MM.1S (cell line): ENCODE results near the gene UBXN6.

ENCODE experiments used
- DNase-seq: peaks from one replicate; pipeline ENCODE4 v3.0.0-alpha.2; 2015
- H2AFZ ChIP-seq: fragments of 300-600 bp; sonication (generic); 2 replicates; pipeline ENCODE4 v1.6.0; 2016; ENCODE audit warnings: antibody characterized with exemption, low read length
- H3F3A ChIP-seq: fragments of 300-600 bp; sonication (generic); 2 replicates; pipeline ENCODE4 v1.6.1; 2016; ENCODE audit warnings: mild to moderate bottlenecking, antibody characterized with exemption, low read length, moderate library complexity, mixed read lengths; ENCODE audit not compliant: insufficient read depth
- H3K27ac ChIP-seq: fragments of 300-600 bp; sonication (generic); 2 replicates; pipeline ENCODE4 v1.5.1; 2016; ENCODE audit warnings: mild to moderate bottlenecking, low read length
- H3K27me3 ChIP-seq: fragments of 300-600 bp; sonication (generic); replicated peaks from 2 replicates; pipeline ENCODE4 v1.6.0; 2016; ENCODE audit warnings: low read length; ENCODE audit not compliant: insufficient read depth
- H3K36me3 ChIP-seq: fragments of 300-600 bp; sonication (generic); replicated peaks from 2 replicates; pipeline ENCODE4 v1.6.1; 2016; ENCODE audit warnings: mild to moderate bottlenecking, low read length, mixed read lengths; ENCODE audit not compliant: insufficient read depth
- H3K4me1 ChIP-seq: fragments of 300-600 bp; sonication (generic); 2 replicates; pipeline ENCODE4 v1.6.1; 2016; ENCODE audit warnings: low read length, mixed read lengths
- H3K4me2 ChIP-seq: fragments of 300-600 bp; sonication (generic); 2 replicates; pipeline ENCODE4 v1.6.0; 2016; ENCODE audit warnings: low read depth, low read length
- H3K4me3 ChIP-seq: fragments of 300-600 bp; sonication (generic); 2 replicates; pipeline ENCODE4 v1.5.1; 2016; ENCODE audit warnings: low read length, mixed read lengths
- H3K79me2 ChIP-seq: fragments of 300-600 bp; sonication (generic); 2 replicates; pipeline ENCODE4 v1.6.1; 2016; ENCODE audit warnings: mixed run types, low read length, mixed read lengths
- H3K9ac ChIP-seq: fragments of 300-600 bp; sonication (generic); 2 replicates; pipeline ENCODE4 v1.6.1; 2016; ENCODE audit warnings: low read length, mixed read lengths
- H3K9me2 ChIP-seq: fragments of 300-600 bp; sonication (generic); replicated peaks from 2 replicates; pipeline ENCODE4 v1.6.1; 2016; ENCODE audit warnings: mild to moderate bottlenecking, low read length, mixed read lengths; ENCODE audit not compliant: insufficient read depth
- H3K9me3 ChIP-seq: fragments of 300-600 bp; sonication (generic); replicated peaks from 2 replicates; pipeline ENCODE4 v1.6.1; 2016; ENCODE audit warnings: mild to moderate bottlenecking, low read length, mixed read lengths; ENCODE audit not compliant: insufficient read depth
- H4K20me1 ChIP-seq: fragments of 300-600 bp; sonication (generic); 2 replicates; pipeline ENCODE4 v1.6.1; 2016; ENCODE audit warnings: mild to moderate bottlenecking, low read length, moderate library complexity, mixed read lengths; ENCODE audit not compliant: insufficient read depth
- EZH2 ChIP-seq: fragments of 300-600 bp; sonication (generic); optimal IDR thresholded peaks from 2 replicates; pipeline ENCODE3; 2017; ENCODE audit warnings: low read depth, mild to moderate bottlenecking, antibody characterized with exemption, low read length, mixed read lengths
- EZH2phosphoT487 ChIP-seq: fragments of 300-600 bp; sonication (generic); IDR thresholded peaks from 2 replicates; pipeline ENCODE4 v1.6.1; 2018; ENCODE audit warnings: antibody characterized with exemption, low read length
- TF ChIP-seq, protein P1 (sequence below): fragments of 300-600 bp; sonication (generic); IDR thresholded peaks from 2 replicates; pipeline ENCODE4 v1.5.1; 2016; ENCODE audit warnings: antibody characterized with exemption, low read length, mixed read lengths

The UBXN6 gene

DNA sequence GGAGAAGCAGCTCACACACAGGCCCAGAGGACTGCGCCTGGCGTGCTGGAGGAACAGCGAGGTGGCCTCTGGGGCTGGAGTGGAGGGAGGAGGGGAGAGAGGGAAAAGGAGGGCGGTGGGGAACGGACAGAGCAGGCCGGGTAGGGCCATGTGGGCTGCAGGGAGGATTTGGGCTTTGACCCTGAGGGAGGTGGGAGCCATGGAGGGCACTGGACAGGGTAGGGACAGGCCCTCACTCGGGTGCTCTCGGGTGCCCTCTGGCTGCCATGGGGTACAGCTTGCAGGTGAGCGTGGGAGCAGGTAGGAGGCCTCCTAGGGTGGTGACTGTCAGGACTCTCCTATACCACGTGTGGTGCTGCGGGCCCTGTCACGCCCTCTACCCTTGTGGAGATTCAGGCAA, 37.9 kb upstream of the UBXN6 start:
- no peak overlapping the region for H3K9ac ChIP-seq
- DNase-seq: no peak
- H3K4me3 ChIP-seq: no peak overlapping the region
- no peak overlapping the region for H3K27ac ChIP-seq
- H3K9me3 ChIP-seq: no peaks in the 10 kb centered on the region
- H3F3A ChIP-seq: no peaks in the 10 kb centered on the region
- no peaks in the 10 kb centered on the region for H3K79me2 ChIP-seq
- TF ChIP-seq EZH2phosphoT487: no peak
- TF ChIP-seq, protein P1, sequence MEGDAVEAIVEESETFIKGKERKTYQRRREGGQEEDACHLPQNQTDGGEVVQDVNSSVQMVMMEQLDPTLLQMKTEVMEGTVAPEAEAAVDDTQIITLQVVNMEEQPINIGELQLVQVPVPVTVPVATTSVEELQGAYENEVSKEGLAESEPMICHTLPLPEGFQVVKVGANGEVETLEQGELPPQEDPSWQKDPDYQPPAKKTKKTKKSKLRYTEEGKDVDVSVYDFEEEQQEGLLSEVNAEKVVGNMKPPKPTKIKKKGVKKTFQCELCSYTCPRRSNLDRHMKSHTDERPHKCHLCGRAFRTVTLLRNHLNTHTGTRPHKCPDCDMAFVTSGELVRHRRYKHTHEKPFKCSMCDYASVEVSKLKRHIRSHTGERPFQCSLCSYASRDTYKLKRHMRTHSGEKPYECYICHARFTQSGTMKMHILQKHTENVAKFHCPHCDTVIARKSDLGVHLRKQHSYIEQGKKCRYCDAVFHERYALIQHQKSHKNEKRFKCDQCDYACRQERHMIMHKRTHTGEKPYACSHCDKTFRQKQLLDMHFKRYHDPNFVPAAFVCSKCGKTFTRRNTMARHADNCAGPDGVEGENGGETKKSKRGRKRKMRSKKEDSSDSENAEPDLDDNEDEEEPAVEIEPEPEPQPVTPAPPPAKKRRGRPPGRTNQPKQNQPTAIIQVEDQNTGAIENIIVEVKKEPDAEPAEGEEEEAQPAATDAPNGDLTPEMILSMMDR: no peak
- no peak for TF ChIP-seq EZH2
- H3K9me2 ChIP-seq: no peaks in the 10 kb centered on the region
- H4K20me1 ChIP-seq: no peaks in the 10 kb centered on the region
- H3K27me3 ChIP-seq: no peaks in the 10 kb centered on the region
- H3K36me3 ChIP-seq: no peaks in the 10 kb centered on the region
- H3K4me2 ChIP-seq: no peak overlapping the region
- H2AFZ ChIP-seq: no peak overlapping the region
- H3K4me1 ChIP-seq: no peaks in the 10 kb centered on the region

DNA sequence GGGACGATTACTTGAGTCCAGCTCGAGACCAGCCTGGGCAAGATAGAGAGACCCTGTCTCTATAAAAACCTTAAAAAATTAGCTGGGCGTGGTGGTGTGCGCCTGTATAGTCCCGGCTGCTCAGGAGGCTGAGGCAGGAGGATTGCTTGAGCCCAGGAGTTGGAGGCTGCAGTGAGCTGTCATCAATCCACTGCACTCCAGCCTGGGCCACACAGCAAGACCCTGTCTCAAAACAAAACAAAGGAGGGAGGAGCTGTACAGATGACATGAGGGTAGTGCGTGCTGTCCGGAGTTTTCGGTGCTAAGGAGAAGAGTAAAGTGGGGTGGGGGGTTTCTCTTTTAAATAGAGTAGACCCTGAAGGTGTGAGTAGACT, 37.1 kb upstream of the UBXN6 start:
- no peaks in the 10 kb centered on the region for H3K36me3 ChIP-seq
- TF ChIP-seq, protein P1: no peak
- TF ChIP-seq EZH2phosphoT487 (no peak), EZH2 (no peak)

DNA sequence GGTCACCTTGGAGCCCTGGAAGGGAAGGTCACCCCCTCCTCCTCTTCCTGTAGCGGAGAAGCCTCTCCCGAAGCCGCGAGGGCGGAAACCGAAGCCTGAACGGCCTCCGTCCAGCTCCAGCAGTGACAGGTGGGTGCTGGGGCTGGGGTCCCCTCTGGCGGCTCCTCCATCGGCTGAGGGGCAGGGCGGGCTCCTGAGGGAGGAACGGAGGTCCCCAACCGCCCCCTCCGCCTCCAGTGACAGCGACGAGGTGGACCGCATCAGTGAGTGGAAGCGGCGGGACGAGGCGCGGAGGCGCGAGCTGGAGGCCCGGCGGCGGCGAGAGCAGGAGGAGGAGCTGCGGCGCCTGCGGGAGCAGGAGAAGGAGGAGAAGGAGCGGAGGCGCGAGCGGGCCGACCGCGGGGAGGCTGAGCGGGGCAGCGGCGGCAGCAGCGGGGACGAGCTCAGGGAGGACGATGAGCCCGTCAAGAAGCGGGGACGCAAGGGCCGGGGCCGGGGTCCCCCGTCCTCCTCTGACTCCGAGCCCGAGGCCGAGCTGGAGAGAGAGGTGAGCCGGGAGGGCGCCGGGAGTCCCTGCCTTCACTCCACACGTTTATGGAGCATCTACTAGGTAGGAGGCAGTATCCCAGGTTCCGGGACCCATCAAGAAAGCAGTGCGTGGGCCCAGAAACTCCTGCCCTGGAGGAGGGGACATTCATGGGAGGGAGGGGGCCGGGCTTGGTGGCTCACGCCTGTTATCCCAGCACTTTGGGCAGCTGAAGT, 36.5 kb upstream of the UBXN6 start:
- no peak overlapping the region for H3K4me3 ChIP-seq
- no peak for DNase-seq
- no peak overlapping the region for H3K27ac ChIP-seq
- no peaks in the 10 kb centered on the region for H3K79me2 ChIP-seq
- no peaks in the 10 kb centered on the region for H3K27me3 ChIP-seq
- H3K36me3 ChIP-seq: no peaks in the 10 kb centered on the region
- H3K4me1 ChIP-seq: no peaks in the 10 kb centered on the region
- no peaks in the 10 kb centered on the region for H4K20me1 ChIP-seq
- no peak for TF ChIP-seq EZH2
- TF ChIP-seq EZH2phosphoT487: no peak
- no peak overlapping the region for H3K9ac ChIP-seq
- H2AFZ ChIP-seq: no peak overlapping the region
- H3K9me2 ChIP-seq: no peaks in the 10 kb centered on the region
- H3K9me3 ChIP-seq: no peaks in the 10 kb centered on the region
- H3K4me2 ChIP-seq: no peak overlapping the region
- no peaks in the 10 kb centered on the region for H3F3A ChIP-seq

More for the DNA sequence above, 37.1 kb upstream of the UBXN6 start:
- no peaks in the 10 kb centered on the region for H3K9me2 ChIP-seq
- H2AFZ ChIP-seq: no peak overlapping the region
- no peak overlapping the region for H3K9ac ChIP-seq
- no peaks in the 10 kb centered on the region for H3F3A ChIP-seq
- no peak for DNase-seq
- no peaks in the 10 kb centered on the region for H3K9me3 ChIP-seq
- no peak overlapping the region for H3K4me3 ChIP-seq
- no peaks in the 10 kb centered on the region for H3K4me1 ChIP-seq
- H3K79me2 ChIP-seq: no peaks in the 10 kb centered on the region
- no peak overlapping the region for H3K27ac ChIP-seq
- H3K27me3 ChIP-seq: no peaks in the 10 kb centered on the region
- H4K20me1 ChIP-seq: no peaks in the 10 kb centered on the region
- H3K4me2 ChIP-seq: no peak overlapping the region

DNA sequence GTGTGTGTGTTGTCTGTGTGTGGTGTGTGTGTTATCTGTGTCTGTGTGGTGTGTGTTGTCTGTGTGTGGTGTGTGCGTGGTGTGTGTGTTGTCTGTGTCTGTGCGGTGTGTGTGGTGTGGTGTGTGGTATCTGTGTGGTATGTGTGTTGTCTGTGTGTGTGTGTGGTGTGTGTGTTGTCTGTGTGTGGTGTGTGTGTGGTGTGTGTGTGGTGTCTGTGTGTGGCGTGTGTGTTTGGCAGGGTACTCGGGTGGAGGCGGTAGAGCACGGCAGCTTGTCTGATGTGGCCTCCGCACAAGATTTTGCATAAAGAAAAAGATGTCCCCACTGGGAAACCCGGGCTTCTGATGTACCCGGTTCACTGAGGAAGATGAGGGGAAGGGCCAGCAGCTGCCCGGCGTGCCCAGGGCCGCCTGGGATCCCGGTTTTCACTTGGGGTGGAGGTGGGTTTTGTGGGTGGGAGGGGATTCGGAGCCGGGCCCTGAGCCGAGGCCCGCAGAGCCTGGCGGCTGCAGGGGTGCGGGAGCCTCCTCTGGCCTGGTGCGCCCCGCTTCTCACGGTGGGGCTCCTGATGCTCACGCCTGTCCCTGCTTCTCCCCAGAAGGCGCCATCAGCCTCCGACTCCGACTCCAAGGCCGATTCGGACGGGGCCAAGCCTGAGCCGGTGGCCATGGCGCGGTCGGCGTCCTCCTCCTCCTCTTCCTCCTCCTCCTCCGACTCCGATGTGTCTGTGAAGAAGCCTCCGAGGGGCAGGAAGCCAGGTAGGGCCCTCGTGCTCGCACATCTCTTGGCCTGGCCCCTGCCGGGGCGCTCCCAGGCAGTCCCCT, 35.7 kb upstream of the UBXN6 start:
- Histone ChIP-seq H4K20me1 (no peaks in the 10 kb centered on the region), H3K4me1 (no peaks in the 10 kb centered on the region), H3K4me3 (no peak overlapping the region), H3K27me3 (no peaks in the 10 kb centered on the region), H3K36me3 (no peaks in the 10 kb centered on the region), H3K4me2 (no peak overlapping the region), H3K9me3 (no peaks in the 10 kb centered on the region), H3F3A (no peaks in the 10 kb centered on the region), H3K9me2 (no peaks in the 10 kb centered on the region), H3K9ac (no peak overlapping the region), H2AFZ (no peak overlapping the region), H3K27ac (no peak overlapping the region), H3K79me2 (no peaks in the 10 kb centered on the region)
- no peak for TF ChIP-seq EZH2
- TF ChIP-seq, protein P1: no peak
- no peak for DNase-seq
